ENCODE results near the gene DPP6.

- TF ChIP-seq EZH2 (IDR thresholded peaks at IDR 0.05) (no peak), POLR2AphosphoS5 (IDR thresholded peaks at IDR 0.05; ENCODE audit: borderline replicate concordance, low read depth, low read length) (no peak)
Observed at GRCh38 chr7:154241988-154242387, 189.8 kb downstream of the DPP6 start.
